Kidney epithelial cell (primary cell): Measurements from ENCODE around the gene TPCN2. TPM values are rescaled to one million over a fixed set of nuclear protein-coding genes. Genes with fewer than 3 reads are reported as not detected.

Source experiments
- DNase-seq: peaks from one replicate; pipeline ENCODE4 v3.0.0-alpha.2; 2010; ENCODE audit warnings: low read depth
- H3K27me3 ChIP-seq: 2 replicates; pipeline ENCODE4 v1.6.0; 2011; ENCODE audit warnings: low read length; ENCODE audit not compliant: control insufficient read depth, insufficient read depth
- H3K36me3 ChIP-seq: 2 replicates; pipeline ENCODE4 v1.5.1; 2011; ENCODE audit warnings: low read length; ENCODE audit not compliant: control insufficient read depth, insufficient read depth
- H3K4me3 ChIP-seq: 2 replicates; pipeline ENCODE4 v1.5.1; 2011; ENCODE audit warnings: low read depth, mild to moderate bottlenecking, control low read depth, low read length
- CTCF ChIP-seq: IDR thresholded peaks from 2 replicates; pipeline ENCODE4 v1.5.1; 2011; ENCODE audit warnings: mild to moderate bottlenecking, moderate library complexity, low read length, control low read depth, inconsistent platforms; ENCODE audit not compliant: insufficient read depth, poor library complexity, severe bottlenecking
- total RNA-seq: library from RNA; depleted of rRNA; stranded (reverse); fragments of >200 nt; gene quantifications from 2 replicates; pipeline ENCODE4 v1.2.3, GENCODE V29; 2015

The TPCN2 gene
- total RNA-seq, 1 donor from 2014 or later, result 8.9 TPM

GRCh38 chr11:69167916-69168691 lies 119.4 kb downstream of the TPCN2 start:
- Histone ChIP-seq H3K36me3 (no peaks in the 10 kb centered on the region), H3K4me3 (no peak overlapping the region), H3K27me3 (no peaks in the 10 kb centered on the region)
- no peak for TF ChIP-seq CTCF
- no peak for DNase-seq

- no peaks in the 10 kb centered on the region for H3K36me3 ChIP-seq
- no peak overlapping the region for H3K4me3 ChIP-seq
- H3K27me3 ChIP-seq, result no peaks in the 10 kb centered on the region
- no peak for TF ChIP-seq CTCF
- no peak for DNase-seq
These were observed 120.7 kb downstream of the TPCN2 start for GRCh38 chr11:69169479-69169878.

DNA sequence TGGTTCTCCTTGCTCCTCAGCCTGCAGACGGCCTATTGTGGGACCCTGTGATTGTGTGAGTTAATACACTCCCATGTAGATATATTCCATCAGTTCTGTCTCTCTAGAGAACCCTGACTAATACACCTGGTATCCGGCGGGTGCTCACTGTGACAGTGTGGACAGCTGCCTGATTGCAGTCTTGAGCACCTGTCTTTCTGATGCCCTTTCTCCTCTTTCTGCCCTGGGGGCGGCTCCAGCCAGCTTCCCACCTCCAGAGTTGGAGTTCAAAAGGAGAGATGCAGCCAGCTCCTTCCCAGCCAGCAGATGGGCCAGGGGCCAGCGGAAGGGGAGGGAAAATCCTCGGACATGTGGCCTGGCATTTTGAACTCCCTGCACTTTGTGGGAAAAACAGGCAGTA lies 122.0 kb downstream of the TPCN2 start:
- DNase-seq, result no peak
- Histone ChIP-seq H3K27me3 (peaks cover 2% of the 10 kb centered on the region), H3K4me3 (no peak overlapping the region), H3K36me3 (no peaks in the 10 kb centered on the region)
- no peak for TF ChIP-seq CTCF

DNA sequence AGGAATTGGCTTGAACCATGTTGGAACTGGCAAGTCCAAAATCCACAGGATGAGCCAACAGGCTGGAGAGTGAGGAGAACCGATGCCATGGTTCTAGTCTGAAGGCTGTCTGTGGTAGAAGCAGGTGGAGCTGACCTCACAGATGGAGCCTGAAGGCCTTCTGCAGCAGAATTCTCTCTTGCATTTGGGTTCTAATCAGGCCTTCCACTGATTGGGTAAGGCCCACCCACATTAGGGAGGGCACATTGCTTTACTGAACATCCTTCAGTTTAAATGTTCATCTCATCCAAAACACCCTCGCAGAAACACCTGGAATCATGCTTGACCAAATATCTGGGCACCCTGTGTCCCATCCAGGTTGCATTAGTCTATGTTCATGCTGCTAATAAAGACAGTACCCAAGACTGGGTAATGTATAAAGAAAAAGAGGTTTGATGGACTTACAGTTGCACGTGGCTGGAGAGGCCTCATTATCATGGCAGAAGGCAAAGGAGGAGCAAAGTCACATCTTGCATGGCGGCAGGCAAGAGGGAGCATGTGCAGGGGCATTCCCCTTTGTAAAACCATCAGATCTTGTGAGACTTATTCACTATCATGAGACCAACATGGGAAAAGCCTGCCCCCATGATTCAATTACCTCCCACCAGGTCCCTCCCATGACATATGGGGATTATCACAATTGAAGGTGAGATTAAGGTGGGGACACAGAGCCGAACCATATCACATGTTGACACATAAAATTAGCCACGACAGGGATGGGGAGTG lies 122.9 kb downstream of the TPCN2 start:
- Histone ChIP-seq H3K4me3 (no peak overlapping the region), H3K27me3 (peaks cover 2% of the 10 kb centered on the region), H3K36me3 (no peaks in the 10 kb centered on the region)
- no peak for DNase-seq
- no peak for TF ChIP-seq CTCF

DNA sequence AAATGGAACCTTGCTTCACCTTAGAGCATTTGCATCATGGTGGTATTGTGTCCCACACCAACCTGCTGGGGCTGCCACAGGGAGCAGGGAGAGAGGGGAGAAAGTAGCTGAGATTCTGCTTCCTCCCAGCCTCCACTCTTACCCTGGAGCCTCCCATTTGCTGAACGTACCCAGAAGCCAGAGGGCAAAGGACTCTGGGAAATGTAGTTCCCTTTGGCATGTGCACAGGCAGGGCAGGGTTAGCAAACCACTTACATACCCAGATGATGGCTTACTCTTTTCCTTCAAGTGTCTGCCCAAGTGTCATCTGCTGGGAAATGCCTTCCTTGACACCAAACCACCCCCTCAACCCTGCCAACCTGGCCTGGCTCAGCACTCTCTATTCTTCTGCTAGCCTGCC lies 123.9 kb downstream of the TPCN2 start:
- peaks cover 2% of the 10 kb centered on the region for H3K27me3 ChIP-seq
- no peaks in the 10 kb centered on the region for H3K36me3 ChIP-seq
- no peak overlapping the region for H3K4me3 ChIP-seq
- no peak for DNase-seq
- TF ChIP-seq CTCF, result no peak
